Embryonic facial prominence (tissue), 1 donor: ENCODE data around the gene PLEKHA7.

Experiments used
- DNase-seq: peaks from one replicate; pipeline ENCODE4 v3.0.0-alpha.2; 2016; ENCODE audit errors: extremely low spot score

PLEKHA7 gene

DNA sequence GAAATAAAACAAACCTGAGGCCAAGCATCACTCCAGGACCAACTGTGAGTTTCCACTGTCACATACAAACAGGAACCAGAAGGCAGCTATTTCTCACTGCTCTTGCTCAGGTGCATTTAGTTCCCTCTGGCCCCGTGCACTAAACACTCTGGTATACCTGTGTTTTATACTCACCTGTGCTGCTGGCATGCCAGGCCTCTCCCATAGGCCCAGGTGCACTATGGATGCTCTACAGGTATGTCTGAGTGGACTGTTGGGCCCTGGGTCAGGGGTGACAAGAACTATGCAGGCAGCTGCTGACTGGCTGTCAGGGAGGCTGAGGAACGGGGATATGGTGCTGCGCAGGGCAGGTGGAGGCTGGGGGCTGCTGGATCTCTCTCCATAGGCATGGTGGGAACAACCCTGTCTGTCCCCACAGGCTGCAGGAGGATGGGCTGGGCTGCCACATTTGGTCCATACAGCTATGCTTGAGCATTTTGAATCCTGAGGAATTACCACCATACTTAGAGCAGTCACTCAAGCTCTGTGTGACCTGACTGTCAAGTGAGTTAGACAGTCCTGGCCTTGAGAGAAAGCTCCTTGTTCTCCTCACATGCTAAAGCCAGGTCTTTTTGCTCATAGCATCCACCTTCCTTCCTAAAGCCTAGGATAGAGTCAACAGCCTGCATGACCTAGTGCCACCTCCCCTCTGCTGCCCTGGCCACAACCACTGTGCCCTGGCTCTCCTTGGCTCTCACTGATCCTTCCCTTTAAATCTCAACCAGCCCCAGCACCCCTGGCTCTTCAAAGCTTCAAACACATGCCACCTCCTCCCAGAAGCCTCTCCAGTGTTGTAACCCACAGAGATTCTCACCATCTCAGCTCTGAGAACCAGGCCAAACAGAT, 202.8 kb downstream of the PLEKHA7 start:
- no peak for DNase-seq

DNA sequence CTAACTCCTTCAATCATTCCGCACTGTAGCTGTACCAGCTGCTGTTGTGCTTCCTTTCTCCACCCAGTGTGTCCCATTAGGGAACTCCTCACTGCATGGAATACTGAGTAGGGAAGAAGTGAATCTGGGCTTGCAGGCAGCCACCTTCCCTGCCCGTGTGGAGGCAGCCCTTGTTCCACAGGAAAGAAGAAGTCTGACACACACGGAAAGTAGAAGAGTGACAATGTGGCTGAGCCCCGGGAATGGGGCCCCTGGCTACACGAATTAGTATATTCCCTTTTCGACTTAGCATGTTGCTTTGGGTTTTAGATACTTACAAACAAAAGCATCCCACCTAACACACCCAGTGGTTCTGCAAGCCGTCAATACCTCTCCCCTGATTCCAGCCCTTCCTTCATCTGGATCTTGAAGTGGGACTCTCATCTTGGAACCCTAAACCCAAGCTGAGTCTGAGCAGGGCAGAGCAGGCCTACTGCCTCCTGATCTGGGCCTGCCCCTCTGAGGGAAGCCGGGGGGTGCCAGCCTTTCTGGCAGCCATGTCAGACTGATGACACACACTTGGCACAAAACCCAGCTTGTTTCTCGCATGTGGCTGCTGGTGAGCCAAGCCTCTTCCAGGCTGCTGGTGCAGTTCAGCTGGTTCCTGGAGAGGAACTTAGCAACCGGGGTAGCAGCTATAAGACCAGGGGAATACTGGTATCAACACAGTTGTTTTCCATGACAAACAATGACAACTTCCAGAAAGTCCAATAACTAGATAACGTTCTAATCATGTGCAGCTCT, 204.1 kb downstream of the PLEKHA7 start:
- no peak for DNase-seq

DNA sequence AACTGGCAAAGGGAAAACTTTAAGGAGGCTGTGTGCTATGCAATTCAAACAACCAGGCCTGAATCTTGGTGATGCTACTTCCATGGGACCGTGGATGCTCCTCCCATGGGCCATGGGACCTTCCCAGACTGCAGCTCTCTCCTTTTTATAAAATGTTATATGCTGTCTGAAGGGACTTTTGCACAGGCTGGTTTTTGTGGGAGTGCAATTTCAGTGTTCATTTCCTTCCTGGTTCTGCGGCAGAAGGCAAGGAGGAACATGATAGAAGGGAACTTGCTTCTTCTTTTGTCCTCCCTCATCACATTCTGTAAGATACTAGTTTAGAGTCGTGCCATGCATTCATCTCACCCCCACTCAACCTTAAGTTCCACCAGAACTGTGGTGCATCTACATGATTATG, 206.9 kb downstream of the PLEKHA7 start:
- DNase-seq, result no peak

DNA sequence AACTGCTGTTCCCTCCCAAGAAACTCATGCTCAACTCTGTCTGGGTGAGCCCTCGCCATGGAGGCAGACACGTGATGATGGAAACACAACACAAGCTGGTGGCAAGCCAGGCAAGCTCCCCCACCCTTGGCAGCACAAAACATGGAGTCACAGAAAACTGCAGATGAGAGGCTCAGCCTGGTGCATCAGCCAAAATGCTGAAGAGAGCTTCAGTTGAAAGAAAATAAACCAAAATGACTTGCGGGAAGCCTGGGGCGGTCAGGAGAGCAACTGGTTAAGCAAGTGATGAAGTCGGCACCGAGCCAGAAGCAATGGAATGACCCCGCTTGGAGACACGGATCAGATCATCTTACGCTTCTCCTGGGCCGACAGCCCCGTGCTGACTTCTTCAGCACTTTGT, 207.4 kb downstream of the PLEKHA7 start:
- DNase-seq, result no peak

DNA sequence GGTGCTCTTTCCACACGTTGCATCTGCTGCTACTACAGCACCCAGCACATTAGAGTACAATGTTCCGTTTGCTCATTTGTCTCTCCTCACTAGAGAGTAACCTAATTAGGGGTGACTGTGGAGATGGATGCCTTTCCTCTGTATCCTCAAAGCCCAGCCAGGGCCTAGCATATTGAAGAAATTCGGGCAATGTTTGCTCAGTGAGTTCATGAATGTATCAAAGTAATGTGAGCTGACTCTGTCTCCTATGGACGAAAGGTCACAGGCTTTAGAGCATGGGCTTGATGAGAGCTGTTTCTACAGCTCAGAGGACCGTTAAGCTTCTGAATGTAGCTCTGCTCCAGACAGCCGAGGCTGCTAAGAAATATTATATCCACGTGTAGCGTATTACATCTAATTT, 208.3 kb downstream of the PLEKHA7 start:
- no peak for DNase-seq

DNA sequence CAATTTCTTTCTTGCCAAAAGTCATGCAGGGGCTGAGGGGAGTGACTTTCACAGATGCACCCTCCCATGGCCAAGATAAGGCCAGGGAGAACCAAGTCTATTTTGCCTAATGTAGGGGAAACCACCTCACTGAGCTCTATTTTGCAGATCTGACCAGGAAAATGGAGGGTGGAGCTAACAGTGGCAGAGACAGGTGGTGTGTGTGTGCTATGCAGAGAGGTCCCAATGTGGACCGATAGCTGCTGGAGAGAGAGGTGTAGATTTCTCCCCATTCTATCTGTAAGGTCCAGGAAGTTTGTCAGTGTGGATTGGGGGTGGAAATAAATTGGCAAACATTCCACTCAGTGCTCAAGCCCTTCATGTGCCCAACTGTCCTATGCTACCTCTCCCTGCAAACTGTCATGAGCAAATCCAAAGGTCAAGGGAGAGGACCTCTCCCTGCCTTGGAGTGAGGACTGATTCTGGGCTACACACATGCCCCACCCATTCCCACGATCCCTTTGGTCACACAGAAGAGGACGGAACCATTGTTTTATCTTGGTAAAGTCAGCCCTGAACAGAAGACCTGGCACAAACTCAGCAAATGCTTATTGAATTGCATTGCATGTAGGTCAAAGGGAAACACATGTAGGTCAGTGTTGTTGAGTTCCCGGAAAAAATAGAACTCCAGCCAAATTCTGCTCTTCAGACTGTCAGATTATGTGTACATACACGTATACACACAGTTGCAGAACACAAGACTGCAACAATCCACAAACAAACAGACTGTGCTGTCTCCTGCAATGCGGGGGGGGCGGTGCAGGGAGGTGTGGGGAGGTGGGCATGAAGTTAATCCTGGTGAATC, 209.9 kb downstream of the PLEKHA7 start:
- no peak for DNase-seq

DNA sequence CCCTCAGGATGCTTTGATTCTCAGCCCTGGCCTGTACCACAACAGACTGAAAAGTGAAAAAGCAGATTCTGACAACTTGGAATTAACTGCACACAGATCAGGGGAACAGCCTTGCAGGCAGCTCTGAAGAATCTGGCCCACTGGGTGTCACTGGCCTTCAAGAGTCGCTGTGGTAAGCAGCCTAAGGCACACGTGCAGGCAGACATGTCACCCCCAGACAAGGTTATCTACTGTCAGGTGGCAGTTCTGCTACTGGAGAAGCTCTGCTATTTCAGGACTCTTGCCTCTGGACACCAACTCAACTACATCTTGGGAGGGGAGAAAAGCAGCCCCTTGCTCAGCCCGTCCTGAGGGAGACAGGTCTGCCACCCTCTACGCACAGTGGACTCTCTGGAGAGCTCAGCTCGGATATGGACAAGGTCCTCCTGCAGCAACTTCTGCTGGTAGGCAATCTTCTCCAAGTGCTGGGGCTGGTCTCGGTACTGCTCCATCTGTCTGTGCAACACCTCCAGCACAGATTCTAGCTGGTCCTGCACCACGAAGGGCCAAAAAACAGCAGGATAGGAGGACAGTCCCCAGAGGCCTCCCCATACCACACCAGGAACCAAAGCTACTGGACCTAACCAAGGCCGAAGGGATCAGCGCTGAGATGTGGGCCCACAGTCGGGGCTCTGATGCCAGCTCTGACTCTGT, 212.8 kb downstream of the PLEKHA7 start:
- DNase-seq, result no peak

DNA sequence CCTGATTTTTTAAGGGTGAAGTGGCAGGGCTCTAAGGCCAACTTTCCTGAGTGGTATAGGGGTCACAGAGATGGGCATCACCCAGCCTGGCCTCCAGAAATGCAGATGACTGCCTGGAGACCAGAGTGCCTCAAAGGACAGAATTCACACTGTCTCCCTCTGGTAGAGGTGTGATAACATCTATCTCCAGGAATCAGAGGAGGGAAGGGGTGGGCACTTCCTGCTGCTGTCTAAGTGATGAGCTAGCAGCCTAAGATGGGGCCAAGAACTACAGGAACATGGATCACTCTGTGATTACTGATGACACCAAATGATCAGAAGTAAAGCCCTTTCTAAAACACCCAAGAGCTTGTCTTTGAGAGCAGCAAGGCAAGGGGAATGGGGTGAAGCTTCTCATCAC, 213.8 kb downstream of the PLEKHA7 start:
- no peak for DNase-seq

DNA sequence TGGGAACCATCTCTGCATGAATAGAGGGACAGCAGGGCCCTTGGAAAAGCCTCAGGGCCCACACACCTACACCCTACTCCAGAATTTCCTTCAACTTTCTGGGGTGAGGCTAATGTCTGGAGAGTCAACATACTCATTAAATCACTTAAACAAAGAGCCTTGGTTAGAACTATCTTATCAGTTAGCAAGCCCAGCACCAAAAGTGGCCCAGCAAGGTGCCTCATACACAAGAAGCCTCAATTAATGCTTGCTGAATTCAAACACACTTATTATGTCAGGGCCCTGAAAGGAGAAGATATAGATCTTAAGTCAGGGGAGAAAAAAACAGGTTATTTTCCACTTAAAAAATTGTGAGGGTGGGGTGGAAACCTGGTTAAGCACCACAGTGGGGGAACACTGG, 214.3 kb downstream of the PLEKHA7 start:
- DNase-seq, result no peak

DNA sequence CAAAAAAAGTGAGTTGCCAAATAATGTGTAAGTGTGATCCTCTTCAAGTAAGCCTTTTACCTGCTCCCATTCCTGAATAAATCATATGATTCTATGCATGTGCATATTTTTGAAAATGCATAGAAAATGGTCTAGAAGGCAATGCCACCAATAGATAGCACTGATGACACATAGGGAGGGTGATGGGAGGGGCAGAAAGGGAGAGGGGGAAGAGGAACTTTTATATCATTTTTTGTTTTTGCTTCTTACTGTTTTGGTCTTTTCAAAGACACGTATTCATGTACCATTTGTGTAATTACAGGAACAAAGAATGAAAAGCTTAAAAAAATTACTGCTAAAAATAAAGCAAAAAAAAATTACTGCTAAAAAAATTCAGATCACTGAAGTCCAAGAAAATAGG, 215.0 kb downstream of the PLEKHA7 start:
- DNase-seq, result no peak

DNA sequence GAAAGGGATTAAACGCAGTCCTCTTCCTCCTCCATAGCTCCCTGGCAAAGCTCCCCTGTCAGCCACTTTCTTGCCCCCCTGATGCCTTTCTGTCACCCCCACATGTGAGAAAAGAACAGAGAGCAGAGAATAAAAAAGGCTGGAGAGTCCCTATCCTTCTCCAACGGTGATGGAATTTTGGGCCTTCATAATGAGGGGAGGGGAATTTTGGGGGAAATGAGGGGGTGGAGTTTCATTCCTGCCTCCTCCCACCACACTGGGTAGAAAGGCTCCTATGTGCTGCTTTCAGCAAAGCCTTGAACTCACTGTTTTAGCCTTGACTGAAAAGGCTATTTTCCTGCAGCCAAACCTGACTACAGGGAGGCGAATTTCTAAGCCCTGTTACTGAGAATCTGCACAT, 216.4 kb downstream of the PLEKHA7 start:
- no peak for DNase-seq

DNA sequence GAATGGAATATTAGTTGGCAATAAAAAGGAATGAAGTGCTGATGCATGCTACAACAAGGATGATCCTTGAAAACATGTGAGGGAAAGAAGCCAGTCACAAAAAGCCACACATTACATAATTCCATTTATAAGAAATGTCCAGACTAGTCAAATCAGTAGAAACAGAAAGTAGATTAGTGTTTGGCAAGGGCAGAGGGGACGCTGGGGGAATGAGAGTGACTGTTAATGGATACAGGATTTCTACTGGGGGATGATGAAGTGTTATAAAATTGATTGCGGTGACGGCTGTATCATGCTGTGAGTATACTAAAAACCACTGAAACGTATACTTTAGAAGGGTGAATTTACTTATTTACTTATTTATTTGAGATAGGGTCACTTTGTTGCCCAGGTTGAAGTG, 217.9 kb downstream of the PLEKHA7 start:
- DNase-seq, result no peak

DNA sequence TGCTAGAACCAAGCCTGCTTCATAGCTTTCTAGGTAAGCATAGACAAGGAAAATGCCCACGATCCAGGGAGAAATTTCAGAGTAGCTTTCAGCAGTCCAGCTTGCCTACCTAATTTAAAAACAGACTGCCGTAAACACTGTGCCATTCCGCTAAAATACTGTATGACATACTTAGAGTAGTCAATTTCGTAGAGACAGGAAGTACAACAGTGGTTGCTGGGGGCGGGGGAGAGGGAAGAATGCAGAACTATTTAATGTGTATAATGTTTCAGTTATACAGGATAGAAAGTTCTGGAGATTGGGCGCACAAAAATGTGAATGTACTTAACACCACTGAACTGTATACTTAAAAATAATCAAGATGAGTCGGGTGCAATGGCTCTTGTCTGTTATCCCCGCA, 219.1 kb downstream of the PLEKHA7 start:
- DNase-seq, result no peak

DNA sequence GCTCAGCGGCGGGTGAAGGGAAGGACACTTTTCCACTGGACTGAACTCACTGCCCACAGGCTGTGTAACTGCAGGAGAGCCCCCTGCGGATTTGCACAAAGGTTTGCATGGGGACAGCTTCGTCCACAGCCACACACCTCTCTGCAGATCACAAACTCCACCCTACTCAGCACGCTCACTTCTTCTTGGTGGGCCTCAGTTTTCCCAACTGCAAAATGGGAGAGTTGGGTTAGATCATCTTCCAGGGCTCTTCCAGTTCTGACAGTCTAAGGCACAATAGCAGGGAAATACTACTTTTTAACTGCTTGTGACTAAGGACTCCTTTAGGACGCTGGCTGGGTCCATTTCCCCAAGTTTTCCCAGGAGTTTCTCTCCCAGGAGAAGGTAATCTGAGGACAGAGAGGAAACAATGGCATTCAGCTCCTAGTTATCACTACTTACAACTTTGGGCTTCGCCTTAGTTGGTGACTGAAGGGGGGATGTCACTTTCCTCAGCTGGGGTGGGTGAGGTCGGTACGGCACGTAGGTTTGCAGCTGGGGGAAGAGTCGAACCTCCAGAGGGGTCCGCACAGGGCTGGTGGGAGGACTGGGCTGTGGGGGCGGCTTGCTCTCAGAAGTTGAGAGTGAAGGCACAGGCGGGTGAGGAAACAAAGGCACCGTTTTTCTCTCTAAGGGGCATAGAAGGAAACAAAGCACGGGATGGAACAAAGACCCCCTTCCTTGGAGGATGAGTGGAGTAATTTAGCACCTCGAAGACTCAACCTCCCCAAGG, 220.0 kb downstream of the PLEKHA7 start:
- DNase-seq, result no peak

DNA sequence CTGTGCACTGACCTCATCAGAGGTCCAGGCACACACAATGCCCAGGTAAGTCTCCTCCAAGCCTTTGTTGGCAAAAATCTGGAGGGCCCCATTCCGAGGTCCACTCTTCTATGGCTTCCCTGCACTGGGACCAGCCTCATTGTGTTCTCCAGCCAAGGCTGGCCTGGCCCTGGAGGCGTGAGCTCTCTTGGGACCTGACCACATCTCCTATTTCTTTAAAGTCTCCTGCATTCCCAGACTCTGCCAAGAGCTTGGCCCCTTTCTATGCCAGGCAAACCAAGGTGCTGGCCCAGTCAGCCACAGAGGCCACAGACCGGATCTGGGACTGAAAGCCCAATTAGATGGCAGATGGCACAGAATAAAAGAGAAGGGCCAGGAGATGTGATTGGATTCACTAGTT, 220.7 kb downstream of the PLEKHA7 start:
- no peak for DNase-seq

DNA sequence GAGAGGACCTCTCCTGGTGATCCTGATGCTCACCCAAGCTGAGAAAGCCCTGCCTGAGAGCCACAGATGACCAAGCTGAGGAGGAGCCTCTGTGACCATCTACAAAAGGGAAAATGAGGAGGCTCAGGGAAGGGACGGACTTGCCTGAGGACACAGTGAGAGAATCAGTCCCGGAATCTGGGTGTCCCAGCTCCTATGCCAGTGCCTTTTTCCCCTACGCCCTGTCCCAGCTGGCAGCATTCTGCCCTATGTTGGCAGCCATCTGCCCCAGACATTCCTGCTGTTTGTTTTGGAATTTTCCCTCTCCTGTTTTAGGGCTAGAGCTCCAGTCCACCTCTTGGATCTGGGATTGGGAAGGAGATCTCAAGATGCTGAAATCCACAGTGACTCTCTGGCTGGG, 221.2 kb downstream of the PLEKHA7 start:
- no peak for DNase-seq

DNA sequence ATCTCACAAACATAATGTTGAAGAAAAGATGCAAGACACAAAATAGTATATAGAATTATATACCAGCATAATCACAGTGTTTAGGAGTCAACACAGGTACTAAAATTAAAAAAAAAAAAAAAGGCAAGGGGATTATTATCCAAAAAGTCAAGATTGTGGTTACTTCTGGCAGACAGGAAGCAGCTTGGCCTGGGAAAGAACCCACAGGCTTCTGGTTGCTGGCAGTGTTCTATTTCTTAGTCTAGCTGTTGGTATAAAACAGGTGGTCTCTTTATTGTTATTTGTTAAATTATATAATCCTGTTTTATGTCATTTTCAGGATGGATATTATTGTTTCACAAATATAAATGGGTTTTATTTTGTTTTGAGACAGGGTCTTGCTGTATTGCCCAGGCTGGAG, 221.8 kb downstream of the PLEKHA7 start:
- no peak for DNase-seq

DNA sequence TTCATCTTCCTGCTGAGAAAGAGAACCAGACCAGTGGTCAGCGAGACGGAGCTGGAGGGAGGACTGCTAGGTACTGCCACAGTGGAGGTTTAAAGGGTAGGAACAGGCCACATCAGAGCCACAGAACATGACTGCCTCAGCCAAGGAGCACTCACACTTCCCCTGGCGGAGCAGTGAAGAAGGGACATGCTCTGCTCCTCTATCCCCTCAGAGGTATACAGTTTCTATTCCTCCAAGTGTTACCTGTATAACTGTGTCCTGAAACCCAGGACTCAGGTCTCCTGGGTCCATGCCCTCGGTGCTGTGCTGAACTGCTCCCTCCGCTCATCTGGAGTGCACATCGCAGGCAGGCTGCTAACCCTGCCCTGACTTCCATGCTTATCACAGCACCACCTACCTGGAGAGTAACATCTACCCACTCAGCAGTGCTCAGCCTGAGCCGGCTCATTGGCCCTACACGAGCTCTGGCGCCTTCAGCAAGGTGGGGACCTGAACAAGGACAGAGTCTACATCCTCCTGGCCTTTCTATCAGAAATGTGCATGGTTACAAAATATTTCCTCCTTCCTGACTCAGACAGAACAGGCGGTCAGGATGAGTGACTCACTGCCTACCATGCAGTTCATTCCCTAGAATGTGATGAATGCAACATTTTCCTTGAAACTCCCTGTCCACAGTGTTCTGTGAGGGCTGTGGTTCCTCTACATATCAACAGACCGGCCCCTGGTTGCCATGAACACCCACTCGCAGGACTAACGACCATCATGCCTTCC, 222.8 kb downstream of the PLEKHA7 start:
- DNase-seq, result no peak

DNA sequence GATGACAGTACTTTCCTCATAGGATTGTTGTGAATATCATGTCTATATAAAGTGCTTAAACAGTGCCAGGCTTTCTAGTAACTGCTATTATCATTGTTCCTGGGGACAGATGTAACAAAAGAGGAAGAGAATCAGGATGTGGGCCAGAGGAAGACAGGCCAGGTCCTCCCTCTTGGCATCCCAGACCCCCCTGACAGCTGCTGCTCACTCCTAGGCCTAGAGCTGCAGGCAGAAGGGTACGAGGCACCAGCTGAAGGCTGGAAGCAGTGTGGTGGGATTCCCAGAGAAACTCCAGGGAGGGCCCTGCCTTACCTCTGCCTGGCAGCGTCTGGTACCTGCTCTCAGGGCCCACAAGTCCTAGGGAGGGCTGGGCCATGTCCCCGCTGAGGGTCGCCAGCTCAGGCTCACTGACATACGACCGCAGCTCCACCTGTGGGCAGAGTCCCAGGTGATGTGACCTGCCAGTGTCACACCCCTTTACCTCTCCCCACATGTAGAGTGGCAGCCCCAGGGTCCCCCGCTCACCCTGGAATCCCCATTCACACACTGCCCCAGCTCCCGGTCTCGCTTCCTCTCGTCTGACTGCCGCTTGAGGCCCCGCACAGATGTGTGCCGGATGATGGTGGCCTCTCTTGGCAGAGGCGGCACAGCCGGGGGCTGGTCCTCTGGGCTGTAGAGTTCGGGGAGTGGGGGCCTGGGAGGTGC, 223.6 kb downstream of the PLEKHA7 start:
- DNase-seq, result no peak
